Left renal cortex interstitium (tissue), 4 donors: ENCODE measurements around the gene ABCA6. TPM values are rescaled to one million over a fixed set of nuclear protein-coding genes. Genes with fewer than 3 reads are reported as not detected.

ENCODE experiments used
- DNase-seq, 4 donors: peaks; one replicate each; pipeline ENCODE4 v3.0.0-alpha.2; 2013; ENCODE audit warnings: low read depth in 4 of 4, low spot score in 2 of 4, missing footprints in 1 of 4
- polyA plus RNA-seq, 4 donors: library from polyadenylated mRNA; unstranded; fragments of 120-200 nt; gene quantifications; one replicate each; pipeline ENCODE4 v1.2.1, GENCODE V29; 2013; ENCODE audit not compliant: insufficient read length in 4 of 4

Gene ABCA6
- polyA plus RNA-seq, 4 donors: 1.8 to 5.4 (median 3.8) TPM

DNA sequence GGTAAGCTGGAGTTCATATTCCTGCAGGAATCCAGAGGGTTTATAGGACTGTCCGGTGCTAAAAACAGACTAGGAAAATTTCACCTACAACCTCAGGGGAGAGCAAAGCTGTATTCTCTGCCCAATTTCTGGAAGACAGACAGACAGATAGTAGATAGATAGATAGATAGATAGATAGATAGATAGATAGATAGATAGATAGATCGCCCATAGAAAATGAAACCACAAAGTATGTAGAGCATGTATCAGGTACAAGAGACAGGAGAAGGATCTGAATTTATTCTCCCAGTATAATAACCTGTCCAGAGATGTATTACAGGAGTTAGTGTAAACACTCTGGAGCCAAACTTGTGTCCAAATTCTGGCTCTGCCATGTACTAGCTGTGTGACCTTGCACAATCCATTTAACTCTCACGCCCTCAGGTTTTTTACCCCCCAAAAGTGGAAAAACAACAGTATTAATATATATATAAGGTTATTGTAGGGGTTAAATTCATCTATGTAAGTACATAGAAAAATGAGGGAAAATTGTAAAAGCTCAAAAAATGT, 2.1 kb upstream of the ABCA6 start:
- no peak for DNase-seq

DNA sequence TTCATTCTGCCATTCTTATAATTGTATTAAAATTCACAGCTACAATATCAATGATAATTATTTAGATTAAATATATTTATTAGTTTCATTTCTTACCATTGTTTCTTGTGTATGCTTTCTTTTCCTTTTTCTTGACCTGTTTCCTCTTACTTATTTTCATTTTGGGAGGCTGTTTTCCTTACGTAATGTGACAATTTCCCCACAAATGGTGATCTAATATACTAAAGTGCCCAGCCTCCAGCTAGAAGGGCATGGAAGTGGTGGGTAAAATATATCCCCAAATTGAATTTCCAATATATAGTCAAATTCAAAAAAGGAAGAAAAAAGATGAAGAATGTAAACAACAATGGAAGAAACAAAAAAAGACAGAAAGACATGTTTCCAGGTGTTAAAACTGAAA, 1.5 kb upstream of the ABCA6 start:
- no peak for DNase-seq

DNA sequence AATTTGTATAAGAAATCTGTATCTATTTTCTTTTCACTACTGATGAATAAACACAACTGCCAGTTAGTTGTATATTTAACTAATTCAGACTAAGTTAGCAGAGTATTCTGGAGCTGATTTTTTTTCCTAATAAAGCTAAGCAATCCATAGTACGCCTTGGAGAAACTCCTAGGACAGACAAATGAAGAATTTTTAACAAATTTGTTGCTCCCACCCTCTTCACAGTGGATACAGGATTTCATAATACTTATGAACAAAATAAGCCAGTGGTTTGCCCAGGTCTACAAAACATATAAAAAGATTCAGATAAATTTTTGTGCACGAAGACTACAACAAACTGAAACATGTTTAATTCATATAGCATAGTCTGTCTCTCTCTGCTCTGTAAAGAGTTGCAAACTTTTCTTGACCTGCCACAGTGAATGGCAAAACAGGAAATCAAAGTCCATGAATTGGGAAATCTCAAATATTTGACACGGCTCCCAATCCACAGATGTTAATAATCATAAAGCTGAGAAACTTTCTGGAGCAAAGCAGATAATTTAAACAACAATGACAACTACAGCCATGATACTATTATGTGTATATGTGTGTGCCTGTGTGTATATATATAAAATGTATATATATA, 594 bp upstream of the ABCA6 start:
- DNase-seq: no peak

DNA sequence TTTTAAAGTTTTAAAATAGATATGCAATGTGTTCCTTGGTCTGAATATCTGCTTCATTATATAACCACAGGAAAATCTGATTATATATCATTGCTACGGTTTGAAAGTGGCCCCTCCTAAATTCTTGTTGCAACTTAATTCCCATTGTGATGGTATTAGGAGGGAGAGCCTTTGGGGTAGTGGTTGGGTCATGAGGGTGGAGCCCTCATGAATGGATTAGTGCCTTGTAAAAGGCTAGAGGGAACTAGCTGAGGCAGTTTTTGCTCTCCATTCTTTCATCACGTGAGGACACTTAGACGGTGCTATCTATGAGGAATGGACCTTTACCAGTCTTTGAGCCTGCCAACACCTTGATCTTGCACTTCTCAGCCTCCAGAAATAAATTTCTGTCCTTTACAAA, 7.6 kb downstream of the ABCA6 start:
- no peak for DNase-seq

DNA sequence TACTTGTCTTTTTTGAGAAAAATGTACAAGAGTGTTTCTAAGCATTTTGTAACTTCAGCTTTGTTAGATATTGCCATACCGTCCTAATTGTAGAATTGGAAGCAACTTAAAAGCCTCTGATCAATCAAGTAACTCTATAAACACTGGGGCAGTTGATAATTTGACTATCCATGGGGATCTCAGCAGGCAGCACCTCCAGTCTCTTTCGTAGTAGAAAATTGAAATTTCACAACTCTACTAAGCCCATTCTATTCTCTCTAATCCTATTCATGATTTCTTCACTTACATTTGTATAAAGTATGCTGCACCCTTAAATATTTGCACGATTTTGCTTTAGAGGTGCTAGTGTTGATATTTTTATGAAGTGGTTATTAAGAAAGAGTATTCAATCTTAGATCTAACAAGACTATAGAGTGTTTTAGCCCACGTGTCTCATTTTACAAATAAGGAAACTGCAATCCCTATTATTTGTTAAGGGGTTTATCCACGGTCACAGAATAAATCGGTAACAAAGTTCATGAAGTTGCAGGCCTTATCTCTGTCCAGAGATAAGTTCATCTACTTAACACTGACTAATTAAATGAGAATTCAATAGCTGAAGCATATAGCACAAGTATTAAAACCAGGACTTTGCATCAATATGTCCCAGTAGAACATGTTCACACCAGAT, 10.9 kb downstream of the ABCA6 start:
- DNase-seq: no peak

DNA sequence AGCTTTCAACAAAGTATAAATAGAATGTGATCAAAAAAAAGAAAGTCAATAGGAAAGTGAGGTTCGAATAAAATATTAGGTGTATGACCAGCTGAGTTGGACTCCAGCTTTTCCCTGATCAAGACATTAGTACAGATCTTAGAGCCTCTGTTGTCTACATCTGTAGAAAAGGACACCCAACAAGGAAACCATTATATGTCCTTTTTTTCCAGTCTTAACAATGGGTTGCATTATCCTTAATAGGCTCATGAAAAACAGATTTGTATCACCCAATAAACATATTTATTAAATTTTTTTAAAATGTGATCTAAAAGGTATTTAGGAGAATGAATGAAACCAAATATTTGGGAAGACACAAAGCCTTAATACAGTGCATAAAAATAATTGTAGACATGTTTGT, 18.1 kb downstream of the ABCA6 start:
- DNase-seq: no peak

DNA sequence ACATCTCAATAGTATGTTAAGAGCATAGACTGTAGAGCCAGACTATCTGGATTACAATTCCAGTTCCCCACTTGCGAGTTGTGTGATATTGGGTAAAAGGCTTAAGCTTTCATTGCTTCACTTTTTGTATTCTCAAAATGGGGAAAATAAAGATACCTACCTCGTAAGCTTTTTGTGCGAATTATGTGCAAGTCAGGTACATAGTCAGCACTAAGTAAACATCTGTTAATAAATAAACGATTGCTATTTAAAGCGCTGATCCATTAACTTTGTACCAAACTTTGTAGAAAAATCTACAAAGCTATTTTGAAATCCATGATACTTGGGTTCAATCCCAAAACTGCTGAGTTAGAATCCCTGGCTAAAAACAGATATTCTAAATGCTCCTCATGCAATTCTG, 19.6 kb downstream of the ABCA6 start:
- no peak for DNase-seq

DNA sequence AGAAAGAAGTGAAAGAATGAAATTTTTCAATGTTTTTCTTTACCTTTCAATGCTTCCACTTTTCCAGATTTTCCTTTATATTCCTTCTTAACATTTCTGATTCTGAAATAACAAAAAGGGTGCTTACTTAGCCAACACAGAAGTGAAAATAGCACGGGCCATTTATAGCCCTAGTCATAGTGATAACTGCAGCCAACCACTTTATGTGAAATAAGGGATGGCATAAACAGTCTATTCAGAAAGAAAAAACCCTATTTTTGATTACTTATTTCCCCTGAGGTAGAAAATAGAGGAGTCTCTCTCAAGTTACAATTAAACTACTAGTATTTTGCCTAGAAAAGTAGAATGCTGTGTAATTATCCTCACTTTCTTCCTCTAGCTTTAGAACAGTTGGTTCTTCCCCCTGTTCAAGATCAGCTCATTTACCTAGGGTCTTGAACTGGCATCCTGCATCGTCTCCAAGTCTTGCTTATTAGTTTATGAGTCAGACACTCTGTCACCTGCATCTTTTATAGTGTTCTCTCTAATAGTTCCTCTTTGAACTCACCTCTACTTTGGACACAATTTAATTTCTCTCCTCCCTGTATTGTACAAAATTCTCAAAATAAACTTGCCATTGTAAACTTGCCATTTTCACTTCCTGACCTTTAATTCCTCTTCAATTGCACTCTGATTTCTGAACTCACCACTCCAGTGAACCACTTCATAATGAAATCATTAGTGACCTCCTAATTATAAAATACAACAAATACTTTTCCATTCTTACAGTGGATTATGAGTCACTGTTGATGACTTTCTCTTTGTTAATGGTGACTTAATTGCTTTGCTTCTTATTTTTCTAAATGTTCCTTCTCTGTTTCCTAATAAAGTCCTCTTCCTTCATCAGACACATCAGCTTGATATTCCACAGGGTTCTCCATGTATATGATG, 23.6 kb downstream of the ABCA6 start:
- no peak for DNase-seq

DNA sequence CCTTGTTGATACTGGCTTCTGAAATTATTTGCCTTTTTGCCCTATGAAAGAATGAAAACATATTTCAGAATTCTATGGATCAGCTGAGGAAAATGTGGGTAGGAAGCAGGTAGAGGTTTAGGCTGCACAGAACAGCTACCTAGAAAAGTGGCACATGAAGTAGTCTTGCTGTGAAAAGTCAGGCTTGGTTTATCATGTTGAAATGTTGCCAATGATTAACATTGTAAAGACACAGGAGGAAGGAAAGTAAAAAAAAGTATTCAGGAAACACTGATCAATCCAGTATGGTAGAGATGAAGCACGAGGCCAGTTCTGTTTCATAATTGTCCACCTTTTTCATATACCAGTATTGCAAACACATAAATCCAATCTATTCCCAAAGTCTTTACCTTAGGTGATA, 29.9 kb downstream of the ABCA6 start:
- no peak for DNase-seq

DNA sequence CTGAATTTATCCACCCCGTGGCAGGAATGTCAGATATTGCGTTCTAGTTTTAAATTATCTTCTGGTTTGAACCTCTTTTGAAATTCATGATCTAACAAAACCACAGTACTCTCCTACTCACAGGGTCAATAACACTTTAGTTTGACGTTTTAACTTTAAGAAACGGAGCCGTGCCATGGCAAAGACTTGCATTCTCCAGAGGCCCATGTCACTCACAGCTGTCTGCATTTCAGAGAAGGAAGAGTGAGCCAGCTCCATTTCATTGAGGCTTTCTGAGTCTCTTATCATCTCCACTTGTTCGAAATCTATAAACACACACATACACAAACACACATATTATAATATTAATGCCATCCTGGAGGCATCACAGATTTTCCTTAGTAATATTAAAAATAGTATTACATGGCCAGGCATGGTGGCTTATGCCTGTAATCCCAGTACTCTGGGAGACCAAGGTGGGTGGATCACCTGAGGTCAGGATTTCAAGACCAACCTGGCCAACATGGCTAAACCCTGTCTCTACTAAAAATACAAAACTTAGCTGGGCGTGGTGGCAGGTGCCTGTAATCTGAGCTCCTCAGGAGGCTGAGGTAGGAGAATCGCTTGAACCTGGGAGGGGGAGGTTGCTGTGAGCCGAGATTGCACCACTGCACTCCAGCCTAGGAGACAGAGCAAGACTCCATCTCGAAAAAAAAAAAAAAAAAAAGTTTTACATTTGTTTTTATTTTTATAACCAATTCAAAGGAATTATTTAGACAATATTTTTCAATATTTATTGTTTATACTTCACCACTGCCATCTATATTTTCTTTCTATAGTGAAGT, 35.6 kb downstream of the ABCA6 start:
- no peak for DNase-seq

DNA sequence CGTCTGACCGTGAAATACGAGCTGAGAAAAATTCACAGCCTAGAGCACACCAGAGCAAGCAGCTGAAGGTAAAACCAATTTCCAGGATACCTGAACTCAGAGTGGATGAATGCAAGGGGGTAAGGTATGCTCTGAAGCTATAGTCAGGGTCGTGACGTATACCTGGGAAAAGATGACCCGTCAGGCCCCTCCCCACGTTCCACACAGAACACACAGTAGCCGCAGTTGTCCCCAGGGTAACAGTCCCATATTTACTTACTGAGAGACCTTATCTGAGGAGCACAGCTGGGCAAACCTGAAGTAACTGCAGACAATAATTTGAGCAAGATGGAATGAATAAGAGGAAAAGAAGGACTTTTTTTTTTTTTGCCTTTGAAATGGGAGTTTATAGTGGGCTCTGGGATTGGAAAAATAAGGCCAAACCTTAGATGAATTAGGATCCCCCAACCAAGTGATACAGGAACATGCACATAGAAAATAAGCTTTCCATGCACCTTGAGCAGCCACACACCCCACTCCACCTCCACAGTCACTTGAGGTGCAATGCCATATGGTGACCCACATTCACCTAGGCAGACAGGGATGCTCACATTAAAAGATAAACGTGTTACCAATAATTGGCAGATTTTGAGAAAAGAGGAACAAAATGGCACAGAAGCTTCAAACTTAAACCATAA, 38.0 kb downstream of the ABCA6 start:
- DNase-seq: no peak

DNA sequence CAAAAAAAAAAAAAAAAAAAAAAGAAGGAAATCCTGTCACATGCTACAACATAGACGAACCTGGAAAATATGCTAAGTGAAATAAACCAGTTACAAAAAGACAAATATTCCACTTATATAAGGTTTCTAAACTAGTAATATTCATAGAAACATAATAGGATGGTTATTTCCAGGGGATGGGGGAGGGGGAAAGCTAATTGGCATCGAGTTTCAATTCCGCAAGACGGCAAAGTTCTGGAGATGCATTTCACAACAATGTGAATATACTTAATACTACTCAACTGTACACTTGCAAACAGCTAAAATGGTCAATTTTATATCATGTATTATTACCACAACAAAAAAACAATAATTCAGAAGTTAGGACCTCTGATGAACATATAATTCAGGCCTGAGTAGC, 43.1 kb downstream of the ABCA6 start:
- DNase-seq: no peak

DNA sequence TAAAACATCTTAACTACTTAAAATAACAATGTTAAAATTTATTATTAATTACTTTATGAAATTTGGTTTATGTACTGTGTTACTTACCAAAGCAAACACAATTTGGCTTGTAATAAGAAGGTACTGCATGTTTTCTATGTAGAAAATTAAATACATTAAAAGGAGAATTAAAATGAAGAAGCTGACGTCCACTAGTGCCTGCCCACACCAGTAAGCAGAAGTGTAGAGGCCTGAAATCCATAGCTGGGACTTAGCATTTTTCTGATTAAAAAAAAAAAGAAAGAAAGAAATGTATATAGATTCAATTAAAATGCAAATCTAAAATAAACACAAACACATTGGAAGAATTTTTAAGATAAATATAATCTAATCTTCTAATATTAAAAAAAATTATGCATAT, 45.2 kb downstream of the ABCA6 start:
- no peak for DNase-seq

DNA sequence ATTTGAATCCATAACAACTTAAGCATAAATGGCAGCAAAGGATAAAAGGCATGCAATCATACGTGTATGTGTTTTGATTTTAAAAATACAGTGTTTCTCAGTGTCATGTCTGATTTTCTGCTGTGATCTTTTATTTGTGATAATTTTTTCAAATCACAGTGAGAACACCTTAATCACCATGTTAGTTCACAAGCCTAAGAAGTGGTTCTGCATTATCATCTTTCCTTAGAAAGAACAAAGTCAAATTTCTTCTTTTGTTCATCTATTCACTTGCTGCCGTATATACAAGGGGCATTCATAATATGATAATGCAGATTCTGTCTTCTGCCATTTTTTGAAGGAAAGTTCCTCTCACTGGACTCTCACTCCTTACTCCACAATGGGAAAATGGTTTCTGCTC, 47.7 kb downstream of the ABCA6 start:
- no peak for DNase-seq

DNA sequence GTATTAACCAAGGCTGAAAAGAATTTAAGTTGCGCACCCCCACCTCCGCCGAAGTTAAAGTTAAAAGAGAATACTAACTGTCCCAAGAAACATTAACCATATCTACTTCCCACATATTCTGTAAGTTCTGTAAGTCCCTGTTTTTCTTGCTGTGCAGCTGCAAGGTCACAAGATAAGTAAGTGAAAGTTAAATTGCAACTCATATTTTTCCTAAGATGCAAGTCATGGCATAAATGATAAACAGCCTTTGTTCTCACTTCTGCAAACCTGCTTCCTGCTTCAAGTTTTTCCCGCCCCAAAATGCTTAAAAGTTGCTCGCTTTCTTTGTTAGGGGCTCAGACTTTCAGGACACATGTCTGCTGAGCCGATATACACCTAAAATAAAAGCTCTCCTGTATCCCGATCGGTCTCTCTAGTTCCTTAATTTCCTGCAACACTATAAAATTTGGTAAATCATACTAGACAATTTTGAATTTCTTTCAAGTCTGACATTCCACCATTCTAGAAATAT, 48.4 kb downstream of the ABCA6 start:
- DNase-seq: no peak

DNA sequence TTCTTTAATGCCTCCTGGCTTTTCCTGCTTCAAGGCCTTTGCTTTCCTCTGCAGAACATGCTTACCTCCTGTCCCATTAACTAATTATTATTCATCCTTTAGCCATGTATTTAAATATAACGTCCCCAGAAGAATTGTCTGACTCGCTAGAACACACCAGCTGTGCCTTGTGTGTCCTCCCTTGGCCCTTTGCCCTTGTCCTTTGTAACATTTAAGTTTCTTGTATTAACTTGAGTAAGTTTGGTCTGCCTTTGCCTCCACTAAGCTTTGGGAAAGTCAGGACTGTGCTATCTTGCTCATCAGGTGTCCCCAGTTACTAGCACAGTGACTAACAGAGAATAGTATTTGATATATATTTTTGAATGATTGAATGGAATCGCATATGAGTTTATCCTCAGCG, 51.3 kb downstream of the ABCA6 start:
- no peak for DNase-seq

DNA sequence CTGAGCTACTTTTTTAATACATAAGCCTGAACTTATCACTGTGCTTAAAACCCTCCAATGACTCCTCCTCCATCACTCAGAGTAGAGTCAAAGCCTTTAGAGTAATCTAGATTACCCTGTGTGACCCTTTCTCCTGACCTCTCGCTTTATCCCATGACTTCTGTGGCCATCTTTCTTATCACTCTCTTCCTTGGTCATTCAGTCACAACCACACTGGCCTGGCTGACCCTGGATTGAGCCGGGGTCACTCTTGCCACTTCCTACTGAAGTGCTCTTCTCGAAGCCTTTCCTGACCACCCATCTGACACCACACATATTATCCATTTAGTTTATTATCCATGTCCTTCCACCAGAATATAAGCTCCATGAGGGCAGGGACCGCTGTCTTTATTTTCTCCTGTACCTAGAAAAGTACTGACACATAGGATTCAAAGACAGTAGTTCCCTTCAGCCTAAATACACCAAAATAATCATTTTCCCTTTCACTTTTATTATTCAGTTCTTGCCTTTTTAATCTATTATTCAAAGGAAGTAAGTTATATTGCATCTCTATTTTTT, 53.0 kb downstream of the ABCA6 start:
- no peak for DNase-seq

DNA sequence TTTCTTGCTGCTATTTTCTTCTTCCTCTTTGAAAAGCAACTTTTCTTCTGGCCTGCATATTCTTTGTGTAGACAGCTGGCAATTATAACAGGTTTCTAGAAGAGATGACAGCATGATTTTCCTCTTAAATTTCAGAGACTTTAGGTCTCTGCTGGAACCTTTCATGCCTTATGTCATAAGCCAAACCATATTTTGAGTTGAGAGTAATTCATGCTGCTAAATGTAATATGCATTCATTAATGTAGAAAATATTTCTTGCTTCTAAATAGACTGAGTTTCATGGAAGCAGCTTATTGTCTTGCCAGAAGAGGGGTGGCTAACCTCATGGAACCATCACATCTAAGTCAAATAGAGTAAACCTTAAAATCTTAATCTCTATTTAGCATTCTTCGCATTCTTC, 55.1 kb downstream of the ABCA6 start:
- DNase-seq: no peak

DNA sequence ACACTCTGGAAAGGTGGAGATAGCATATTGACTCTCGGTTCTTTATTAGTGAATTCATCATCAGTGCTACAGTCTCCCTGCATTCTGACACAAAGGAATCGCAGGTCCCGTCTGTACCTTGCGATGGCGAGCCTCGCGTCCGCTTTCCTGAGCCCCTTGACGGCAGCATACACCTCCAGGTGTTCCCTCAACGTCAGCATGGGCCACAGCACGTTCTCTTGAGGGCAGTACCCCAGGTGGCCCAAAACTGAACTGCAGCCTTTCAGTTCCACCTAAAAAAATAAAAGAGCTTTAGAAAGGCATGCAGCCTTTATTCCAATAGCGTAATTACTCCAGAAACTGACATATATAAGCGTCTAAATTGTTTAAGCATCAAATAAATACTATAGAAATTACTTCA, 56.8 kb downstream of the ABCA6 start:
- DNase-seq: no peak
